Epidermal melanocyte (primary cell): ENCODE data around the gene TOPAZ1.

ENCODE experiments used
- DNase-seq: peaks from one replicate; pipeline ENCODE4 v3.0.0; 2011; ENCODE audit warnings: low spot score; ENCODE audit not compliant: insufficient read length

Gene TOPAZ1

DNA sequence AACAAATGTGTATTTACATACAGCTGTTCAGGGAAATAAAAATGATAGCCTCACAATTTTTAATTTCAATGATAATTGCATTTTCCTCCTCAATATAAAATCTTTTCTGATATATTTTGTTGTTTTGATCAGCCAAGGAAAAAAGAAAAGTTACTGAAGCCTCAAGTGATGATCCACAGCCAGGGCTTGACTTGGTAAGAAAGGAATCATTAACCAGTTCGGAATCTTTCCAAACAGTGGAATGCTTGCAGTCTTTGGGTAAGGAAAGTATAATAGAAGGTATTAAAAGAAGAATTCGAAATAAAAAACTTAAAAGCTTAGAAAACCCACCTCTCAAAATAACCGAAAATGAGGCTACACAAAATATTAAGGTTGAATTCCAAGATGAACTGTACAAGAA, 1.0 kb downstream of the TOPAZ1 start:
- DNase-seq: no peak

DNA sequence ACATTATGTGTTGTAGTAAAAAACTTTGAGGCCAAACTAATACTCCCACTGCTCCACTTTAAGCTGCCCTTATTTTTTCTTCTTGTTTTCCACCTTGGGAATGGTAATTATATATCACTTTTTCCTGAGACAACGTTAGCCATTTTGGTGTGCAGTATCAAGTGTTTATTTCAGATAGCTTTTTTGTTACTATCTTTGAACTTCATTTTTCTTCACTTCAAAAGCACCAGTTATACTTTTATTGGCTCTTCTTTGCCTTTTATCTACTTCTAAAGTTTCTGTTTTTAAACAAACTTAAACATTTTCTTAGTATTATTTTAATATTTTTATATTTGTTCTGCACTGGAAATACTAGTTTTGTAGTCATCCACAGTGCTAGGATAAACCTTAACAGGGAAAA, 6.5 kb downstream of the TOPAZ1 start:
- DNase-seq: no peak

DNA sequence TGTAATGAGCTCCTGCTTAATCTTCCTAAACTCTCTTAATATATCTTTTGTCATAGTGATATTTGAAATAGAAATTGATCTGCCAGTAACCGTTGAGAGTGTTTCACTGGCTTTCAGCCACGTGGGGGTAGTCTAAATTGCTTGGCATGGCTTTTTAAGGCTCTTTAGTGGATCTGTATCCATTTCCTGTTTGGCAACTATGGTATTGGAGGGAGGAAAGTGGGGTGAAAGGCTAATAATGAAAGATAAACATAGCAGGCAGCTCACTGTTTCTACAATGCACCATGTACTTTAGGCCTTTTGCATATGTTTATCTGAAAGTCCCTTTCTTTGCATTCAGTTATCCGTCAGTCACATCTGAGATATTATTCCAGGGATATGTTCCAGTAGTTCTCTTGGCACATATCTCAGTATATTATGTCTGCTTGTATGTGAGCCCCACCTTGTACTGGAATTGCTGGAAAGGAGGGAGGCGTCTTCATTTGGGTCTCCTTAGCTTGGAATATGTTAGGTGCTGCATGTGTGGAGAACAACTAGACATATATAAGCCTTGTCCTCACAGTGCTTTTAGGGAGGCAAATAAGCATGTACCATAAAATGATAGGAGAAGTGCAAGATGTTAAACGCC, 10.8 kb downstream of the TOPAZ1 start:
- DNase-seq: no peak

DNA sequence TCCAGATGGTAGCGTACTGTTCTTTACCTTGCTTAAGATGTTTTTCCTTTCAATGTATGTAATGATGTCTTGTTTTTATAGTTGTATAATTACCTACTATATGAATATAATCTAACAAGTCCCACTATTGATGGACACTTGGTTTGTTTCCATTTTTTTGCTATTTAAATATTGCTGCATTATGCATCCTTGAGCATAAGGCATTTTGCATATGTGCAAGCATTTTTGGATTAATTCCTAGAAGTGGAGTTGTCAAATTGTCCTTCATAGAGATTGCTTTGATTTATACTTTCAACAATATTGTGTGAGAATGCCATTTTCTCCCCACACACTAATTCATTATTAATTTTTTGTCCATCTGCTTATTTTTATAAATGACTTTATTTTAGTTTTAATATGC, 17.7 kb downstream of the TOPAZ1 start:
- no peak for DNase-seq

DNA sequence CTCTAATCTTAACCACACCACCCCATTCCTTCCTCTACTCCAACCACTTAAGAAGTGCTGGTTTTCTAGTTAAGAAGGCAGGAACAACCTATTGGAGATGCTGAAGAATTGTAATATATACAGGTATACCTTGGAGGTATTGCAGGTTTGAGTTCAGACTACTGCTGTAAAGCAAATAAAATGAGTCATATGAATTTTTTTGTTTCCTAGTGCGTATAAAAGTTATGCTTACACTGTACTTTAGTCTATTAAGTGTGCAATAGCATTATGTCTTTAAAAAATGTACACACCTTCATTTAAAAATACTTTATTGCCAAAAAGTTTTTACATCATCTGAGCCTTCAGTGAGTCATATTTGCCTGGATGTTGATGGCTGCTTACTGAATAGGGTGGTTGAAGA, 22.5 kb downstream of the TOPAZ1 start:
- DNase-seq: no peak

DNA sequence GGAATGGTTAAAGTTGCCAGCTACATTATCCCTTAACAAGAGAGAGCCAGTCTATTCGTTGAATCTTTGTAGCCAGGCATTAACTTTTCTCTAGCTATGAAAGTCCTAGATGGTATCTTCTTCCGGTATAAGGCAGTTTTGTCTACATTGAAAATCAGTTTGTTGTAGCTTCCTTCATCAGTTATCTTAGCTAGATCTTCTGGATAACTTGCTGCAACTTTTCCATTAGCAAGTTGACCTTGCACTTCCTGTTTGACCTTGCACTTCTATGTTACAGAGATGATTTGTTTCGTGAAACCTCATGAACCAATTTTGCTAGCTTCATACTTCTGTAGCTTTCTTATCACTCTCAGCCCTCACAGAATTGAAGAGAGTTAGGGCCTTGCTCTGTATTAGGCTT, 24.1 kb downstream of the TOPAZ1 start:
- no peak for DNase-seq

DNA sequence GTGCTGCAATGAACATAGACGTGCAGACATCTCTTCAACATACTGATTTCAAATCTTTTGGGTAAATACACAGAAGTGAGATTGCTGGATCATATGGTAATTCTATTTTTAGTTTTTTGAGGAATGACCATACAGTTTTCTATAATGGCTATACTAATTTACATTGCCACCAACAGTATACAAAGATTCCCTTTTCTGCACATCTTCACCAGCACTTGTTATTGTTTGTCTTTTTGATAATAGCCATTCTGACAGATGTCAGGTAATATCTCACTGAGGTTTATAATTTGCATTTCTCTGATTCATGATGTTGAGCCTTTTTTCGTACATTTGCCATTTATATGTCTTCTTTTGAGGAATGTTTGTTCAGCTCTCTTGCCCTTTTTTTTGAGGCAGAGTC, 30.5 kb downstream of the TOPAZ1 start:
- no peak for DNase-seq

DNA sequence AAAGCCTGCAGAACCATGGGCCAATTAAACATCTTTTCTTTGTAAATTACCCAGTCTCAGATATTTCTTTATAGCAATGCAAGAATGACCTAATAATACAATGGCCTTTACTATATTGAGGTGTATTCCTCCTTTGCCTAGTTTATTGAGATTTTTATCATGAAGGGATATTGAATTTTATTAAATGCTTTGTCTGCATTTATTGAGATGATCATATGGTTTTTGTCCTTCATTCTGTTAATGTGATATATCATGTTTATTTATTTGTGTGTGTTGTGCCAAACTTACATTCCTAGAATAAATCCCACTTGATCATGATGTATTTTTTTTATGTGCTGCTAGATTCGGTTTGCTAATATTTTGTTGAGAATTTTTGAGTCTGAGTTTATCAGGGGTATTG, 36.2 kb downstream of the TOPAZ1 start:
- no peak for DNase-seq

DNA sequence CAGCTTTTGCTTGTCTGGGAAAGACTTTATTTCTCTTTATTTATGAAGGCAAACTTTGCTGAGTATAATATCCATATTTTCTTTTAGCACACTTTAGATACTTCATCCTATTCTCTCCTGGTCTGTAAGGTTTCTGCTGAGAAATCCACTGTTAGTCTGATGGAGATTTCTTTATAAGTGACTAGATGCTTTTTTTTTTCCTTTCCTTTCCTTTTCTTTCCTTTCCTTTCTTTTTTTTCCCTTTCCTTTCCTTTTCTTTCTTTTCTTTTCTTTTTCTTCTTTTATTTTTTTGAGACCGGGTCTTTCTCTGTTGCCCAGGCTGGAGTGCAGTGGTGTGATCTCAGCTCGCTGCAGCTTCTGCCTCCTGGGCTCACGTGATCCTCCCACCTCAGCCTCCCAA, 38.4 kb downstream of the TOPAZ1 start:
- no peak for DNase-seq

DNA sequence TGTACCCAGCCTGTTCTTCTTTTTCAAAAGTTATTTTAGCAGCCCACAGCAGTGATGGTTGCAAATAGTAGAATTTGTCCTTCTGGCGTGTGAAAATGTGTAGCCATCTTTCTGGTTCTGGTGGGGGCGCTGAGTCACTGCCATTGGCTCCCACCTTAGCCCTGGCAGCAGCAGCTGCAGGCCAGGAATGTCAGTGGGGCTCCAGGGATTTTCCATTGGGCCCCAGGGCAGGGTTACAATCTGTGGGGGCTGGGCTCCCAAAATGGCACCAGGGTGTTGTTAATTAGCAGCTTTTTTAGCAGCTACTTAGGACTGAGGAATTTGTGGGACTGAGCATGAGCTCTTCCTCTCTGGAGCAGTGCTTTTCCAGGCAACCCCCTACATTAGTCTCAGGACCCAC, 38.9 kb downstream of the TOPAZ1 start:
- no peak for DNase-seq

DNA sequence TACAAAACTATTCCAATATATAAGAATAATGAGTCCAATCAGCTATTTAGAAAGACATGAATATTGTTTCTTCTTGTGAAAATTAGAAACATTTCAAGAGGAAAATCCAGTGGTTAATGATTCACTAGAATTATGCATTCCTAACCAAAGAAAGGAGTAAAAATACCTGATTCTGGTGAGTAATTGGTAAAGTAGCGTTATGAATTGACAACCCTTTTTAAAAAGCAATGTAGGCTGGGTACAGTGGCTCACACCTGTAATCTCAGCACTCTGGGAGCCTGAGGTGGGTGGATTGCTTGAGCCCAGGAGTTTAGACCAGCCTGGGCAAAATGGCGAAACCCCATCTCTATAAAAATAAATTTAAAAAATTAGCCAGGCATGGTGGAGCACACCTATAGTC, 43.3 kb downstream of the TOPAZ1 start:
- no peak for DNase-seq

DNA sequence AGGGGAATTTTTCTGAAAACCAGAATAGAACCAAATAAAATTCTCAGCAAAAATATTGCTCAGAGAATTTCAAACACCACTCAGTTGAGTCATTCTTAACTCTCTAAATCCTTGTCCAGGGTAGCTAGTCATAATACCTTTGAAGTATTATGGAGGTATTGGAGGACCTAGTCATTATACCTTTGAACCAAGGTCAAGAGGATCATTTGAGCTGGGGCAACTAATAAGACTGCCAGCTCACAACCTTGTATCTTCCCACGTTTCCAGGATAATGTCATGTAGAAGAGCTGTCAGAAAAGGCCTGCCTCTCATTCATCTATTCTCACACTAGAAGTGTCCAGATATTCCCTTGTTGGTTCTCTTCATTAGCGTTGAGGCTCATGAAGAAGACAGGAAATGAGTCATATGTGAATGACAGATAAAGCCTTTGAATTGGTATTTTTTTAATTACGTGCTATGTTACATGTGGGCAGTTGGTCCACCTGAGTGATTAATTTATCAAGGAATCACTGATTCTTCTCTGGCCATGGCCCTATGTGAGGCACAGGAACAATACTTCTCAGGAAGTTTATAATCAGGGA, 48.3 kb downstream of the TOPAZ1 start:
- no peak for DNase-seq

DNA sequence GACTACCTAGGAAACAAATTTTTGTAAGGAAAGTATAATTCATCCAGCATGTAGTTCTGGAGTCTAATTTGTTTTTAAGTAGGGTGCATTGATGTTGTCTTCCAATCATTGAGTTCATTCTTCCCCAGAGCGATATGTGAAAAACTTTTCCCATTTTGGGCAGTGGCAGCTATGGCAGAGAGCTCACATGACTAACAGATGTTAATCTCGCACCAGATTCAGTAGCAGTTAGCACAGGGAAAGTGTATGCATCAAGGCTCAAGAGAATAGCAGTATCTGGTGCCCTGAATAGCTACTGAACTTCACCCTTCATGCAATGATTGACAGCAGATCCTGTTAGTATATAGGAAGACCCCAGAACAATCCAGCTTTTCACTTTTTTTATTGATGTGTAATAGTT, 50.6 kb downstream of the TOPAZ1 start:
- no peak for DNase-seq

DNA sequence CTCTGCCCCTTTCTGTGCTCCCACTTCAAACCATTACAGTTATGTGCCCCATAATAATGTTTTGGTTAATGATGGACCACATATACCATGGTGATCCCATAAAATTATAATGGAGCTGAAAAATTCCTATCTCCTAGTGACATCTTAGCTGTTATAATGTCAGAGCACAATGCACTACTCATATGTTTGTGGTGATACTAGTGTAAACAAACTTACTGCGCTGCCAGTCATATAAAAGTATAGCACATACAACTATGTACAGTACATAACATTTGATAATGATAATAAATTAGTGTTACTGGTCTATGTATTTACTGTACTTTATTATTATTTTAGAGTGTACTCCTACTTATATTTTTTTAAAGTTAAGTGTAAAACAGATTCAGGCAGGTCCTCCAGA, 51.3 kb downstream of the TOPAZ1 start:
- no peak for DNase-seq

DNA sequence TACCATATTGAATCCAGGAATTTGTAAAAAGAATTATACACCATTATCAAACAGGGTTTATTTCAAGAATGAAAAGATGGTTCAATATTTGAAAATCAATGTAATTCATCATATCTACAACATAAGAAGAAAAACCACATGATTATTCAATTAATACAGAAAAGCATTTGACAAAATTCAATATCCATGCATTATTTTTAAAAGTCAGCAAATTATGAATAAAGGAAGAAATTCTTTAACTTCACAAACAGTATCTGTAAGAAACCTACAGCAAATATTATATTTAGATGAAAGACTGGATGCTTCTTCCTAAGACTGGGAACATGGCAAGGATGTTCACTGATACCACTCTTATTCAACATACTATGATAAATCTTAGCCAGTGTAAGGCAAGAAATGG, 55.6 kb downstream of the TOPAZ1 start:
- DNase-seq: no peak

DNA sequence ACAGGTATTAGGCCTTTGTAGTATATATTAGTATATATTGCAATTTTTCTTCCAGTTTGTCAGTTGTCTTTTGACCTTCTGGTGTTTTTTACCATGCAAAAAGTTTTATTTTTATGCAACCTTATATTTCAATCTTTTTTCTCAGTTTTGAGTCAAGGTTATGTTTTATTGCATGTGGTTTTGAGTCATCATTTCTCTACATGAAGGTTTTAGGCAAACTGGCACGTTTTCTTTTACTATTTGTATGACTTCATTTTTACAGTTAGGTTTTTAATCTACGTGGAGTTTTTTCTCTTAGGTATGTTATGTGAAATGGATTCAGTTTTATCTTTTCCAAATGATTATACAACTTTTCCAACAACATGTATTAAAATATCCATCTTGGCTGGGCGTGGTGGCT, 60.1 kb downstream of the TOPAZ1 start:
- no peak for DNase-seq

DNA sequence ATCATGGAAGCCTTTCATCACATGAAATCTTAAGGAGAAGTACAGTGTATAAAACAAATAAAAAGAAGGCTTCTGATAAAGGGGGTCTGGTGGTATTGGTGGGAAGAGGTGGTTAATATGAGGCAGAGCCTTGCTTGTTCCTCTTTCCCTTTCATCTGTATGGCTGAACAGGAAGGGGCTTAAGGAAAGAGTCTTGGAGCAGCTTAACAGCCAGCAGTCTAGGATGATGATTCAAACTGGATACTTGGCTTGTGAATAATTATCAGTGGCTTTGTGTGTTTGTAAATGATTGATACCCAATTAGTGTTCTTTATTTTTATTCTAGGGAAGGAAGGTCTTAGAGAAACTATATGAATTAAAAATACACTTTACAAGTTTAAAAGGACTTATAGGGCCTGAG, 67.8 kb downstream of the TOPAZ1 start:
- no peak for DNase-seq

DNA sequence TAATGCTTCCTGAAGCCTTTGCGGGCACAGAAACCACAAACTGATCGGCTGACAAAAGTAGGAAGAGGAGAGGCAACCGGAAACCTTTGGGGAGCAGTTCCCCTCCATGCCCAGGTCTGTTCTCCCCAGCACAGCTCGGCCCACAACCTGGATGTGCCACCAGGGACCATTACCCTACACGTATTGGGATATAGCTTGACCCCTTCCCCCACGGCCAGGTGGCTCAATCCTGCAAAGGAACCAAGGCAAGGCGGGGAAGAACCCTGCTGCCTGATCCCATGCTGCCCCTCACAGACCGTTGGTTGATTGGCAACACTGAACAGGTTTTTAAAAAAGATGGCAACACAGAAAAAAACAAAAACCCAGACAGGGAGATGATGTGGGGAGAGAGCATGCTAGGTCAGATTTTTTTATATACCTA, 77.2 kb downstream of the TOPAZ1 start:
- no peak for DNase-seq

DNA sequence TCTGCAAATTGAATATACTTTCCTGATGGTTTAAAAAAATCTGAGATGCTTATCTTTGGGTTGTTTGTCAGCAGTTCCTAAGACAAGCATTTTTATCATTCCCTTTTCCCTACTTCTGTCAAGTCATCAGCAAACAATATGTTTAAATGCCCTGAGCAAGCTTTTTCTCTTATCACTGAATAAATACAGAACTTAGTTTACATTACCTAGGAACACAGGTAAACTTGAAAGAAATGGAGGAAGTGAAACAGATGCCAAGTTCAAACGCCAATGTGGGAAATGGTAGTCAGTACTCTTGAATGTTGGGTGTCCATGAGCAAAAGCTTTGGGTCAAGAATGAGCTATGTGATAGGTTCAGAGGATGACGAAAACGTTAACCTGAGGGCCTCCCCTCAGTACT, 79.6 kb downstream of the TOPAZ1 start:
- no peak for DNase-seq

DNA sequence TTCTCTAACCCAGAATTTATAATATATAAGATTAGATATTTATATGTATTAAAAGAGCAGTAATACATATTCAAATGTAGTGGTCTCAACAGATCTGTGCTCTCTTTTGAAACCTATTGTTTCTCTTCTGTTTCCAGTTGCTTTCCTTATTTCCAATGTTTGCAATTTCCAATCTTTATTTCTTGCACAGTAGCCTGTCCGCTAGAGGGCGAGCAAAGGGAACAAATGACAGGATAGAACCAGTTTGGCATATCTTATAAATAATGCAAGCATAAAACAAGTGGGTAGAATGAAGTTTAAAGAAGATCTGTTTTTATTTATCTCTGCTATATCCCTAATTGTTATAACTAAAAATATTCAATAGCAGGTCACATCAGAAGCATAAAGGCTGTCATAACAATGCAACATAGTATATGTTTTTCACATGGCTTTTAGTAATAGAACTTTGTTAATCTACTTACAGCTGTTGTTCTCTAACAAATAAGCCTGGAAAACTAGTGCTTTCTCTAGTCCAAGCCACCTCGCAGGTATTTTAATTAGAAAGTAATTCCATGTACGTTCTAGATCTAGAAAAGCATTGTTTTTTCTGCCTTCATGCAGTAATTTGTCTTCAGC, 81.8 kb downstream of the TOPAZ1 start:
- peak; percentile 19 for DNase-seq

DNA sequence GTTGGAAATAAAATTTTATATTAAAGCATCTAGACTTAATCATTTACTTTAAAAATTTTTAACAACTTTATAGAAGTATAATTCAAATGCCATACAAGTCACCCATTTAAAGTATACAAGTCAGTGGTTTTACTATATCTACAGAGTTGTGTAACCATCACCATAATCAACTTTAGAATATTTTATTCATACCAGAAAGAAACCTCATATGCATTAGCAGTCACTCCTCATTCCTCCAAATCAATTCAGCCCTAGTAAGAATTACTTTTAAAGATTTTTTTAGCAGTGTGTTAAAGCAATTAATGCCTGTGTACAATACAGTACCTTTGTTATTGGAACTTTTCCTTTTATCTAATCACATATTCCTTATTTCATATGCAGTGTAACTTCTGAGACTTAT, 82.9 kb downstream of the TOPAZ1 start:
- no peak for DNase-seq

DNA sequence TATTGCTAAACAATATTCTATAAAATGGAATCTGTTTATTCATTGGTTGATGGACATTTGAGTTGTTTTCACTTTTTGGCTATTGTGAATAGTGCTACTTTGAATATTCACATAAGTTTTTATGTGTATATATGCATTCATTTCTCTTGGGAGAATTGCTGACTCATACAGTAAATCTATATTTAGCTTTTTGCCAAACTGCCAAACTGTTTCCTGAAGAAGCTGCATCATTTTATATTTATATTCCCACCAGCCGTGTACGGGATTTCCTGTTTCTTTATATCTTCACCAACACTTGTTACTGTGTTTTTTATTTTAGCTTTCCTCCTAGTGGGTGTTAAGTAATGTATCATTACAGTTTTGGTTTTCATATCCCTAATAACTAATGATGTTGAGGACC, 84.3 kb downstream of the TOPAZ1 start:
- DNase-seq: no peak

DNA sequence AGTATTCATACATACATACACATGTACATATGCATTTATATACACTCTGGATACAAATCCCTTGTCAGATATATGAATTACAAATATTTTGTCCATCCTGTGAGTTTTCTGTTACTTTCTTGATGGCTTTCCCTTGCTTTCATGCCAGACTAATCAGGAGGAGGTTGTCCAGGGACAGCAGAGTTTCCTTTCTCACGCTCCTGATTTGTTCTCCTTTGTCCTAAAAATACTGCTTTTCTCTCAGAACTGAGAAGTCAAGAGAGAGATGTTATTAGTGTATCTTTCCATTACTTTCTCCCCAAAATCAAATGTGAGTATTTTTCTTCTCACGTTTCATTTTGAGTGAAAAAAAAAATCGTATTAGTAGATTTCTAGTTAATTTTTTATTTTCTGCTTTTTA, 84.8 kb downstream of the TOPAZ1 start:
- DNase-seq: no peak
